ENCODE data around the gene TIMP2. TPM values are rescaled to one million over a fixed set of nuclear protein-coding genes. Genes with fewer than 3 reads are reported as not detected.

The TIMP2 gene
- total and polyA plus RNA-seq, 2 of the 4 experiments (the other 2 are of a cell fraction) = 43.9 to 416 TPM

DNA sequence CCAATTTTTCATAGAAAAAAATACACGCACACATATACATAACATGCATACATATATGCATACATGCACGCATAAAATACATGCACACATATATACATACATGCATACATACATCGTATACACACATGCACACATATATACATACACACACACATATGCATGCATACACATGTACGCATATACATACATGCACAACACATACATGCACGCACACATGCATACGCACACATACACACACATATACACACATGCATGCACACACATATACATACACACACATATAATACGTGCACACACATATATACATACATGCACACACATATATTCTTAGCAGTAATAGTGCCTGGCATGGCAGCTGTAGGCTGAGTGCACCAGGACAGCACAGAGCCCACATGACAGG, 109.5 kb downstream of the TIMP2 start:
- TF ChIP-seq, protein P1, sequence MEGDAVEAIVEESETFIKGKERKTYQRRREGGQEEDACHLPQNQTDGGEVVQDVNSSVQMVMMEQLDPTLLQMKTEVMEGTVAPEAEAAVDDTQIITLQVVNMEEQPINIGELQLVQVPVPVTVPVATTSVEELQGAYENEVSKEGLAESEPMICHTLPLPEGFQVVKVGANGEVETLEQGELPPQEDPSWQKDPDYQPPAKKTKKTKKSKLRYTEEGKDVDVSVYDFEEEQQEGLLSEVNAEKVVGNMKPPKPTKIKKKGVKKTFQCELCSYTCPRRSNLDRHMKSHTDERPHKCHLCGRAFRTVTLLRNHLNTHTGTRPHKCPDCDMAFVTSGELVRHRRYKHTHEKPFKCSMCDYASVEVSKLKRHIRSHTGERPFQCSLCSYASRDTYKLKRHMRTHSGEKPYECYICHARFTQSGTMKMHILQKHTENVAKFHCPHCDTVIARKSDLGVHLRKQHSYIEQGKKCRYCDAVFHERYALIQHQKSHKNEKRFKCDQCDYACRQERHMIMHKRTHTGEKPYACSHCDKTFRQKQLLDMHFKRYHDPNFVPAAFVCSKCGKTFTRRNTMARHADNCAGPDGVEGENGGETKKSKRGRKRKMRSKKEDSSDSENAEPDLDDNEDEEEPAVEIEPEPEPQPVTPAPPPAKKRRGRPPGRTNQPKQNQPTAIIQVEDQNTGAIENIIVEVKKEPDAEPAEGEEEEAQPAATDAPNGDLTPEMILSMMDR (conservative IDR thresholded peaks at IDR 0.05; ENCODE audit: low read depth, low read length) = no peak
- TF ChIP-seq RCOR1 (IDR thresholded peaks at IDR 0.05; ENCODE audit: insufficient replicate concordance, low read length) (no peak), FOS (IDR thresholded peaks at IDR 0.05; ENCODE audit: low read depth, low read length) (no peak)
- no peak overlapping the region for H3K4me3 ChIP-seq (ENCODE audit: insufficient read depth, low read depth, low read length)
- no peak overlapping the region for H3K14ac ChIP-seq (replicated peaks; ENCODE audit: low read depth, low read length)
- H3K4me1 ChIP-seq (ENCODE audit: control insufficient read depth, insufficient read depth, low read length) = no peaks in the 10 kb centered on the region
- H2AK9ac ChIP-seq (replicated peaks; ENCODE audit: low read depth, low read length, poor library complexity) = no peak overlapping the region
- H2AK5ac ChIP-seq (ENCODE audit: low read depth, low read length) = no peak overlapping the region
- no peaks in the 10 kb centered on the region for H3K27me3 ChIP-seq (ENCODE audit: control insufficient read depth, insufficient read depth, low read length)
- no peak overlapping the region for H3K9ac ChIP-seq (ENCODE audit: low read depth, low read length)
- H3K27ac ChIP-seq (ENCODE audit: insufficient read depth, low read length) = no peak overlapping the region
- POLR2A ChIA-PET (ENCODE audit: unreplicated experiment) = no interaction called here
- peaks cover 27 to 65% of the 10 kb centered on the region in 2 experiments for H3K79me1 ChIP-seq (ENCODE audit: low read depth in 1 of 2, low read length in 2 of 2)
- no peak overlapping the region for H3K4me2 ChIP-seq (ENCODE audit: low read depth, low read length)
- no peaks in the 10 kb centered on the region for H3K9me1 ChIP-seq (ENCODE audit: insufficient read depth, low read length)
- H3K18ac ChIP-seq (ENCODE audit: low read depth, low read length) = no peak overlapping the region
- H2BK15ac ChIP-seq (ENCODE audit: low read depth, low read length) = no peak overlapping the region
- no peak overlapping the region for H3K23ac ChIP-seq (ENCODE audit: low read depth, low read length)
- no peak overlapping the region for H3K4ac ChIP-seq (ENCODE audit: low read depth, low read length)
- BruUV-seq (replicated peaks) = no TSS peak
- no peak overlapping the region for H2AFZ ChIP-seq (replicated peaks; ENCODE audit: low read length, poor library complexity)
- DNase-seq = no peak
- in situ Hi-C loops (cut with MboI; ENCODE audit: low sequenced_read_pairs) (no loop called here), intact Hi-C loops (cut with micrococcal nuclease) (no loop called here), dilution Hi-C loops (cut with HindIII; ENCODE audit: low sequenced_read_pairs, unreplicated experiment) (no loop called here)
- WGBS, 2 experiments (ENCODE audit: extremely low coverage in 2 of 2, insufficient read length in 1 of 2) = 87% methylated on average over 6 of the region's 7 CpGs; no CpG with 5 or more reads in 1 of the 2 experiments
- no peak overlapping the region for H4K8ac ChIP-seq (ENCODE audit: low read depth in 2 of 2, low read length in 2 of 2)
- H4K5ac ChIP-seq (ENCODE audit: low read depth, low read length) = no peak overlapping the region
- H3K9me3 ChIP-seq (ENCODE audit: control insufficient read depth, insufficient read depth, low read length) = no peaks in the 10 kb centered on the region
- no peak overlapping the region for H2BK120ac ChIP-seq (ENCODE audit: low read depth, low read length)
- H2BK5ac ChIP-seq (ENCODE audit: low read depth, low read length, poor library complexity, severe bottlenecking) = no peak overlapping the region
- H4K20me1 ChIP-seq (ENCODE audit: insufficient read depth, low read length) = no peaks in the 10 kb centered on the region; the same call in 1 of the 2 replicates
- no peak overlapping the region for H4K91ac ChIP-seq (ENCODE audit: insufficient read depth, low read depth, low read length)
- CTCF ChIA-PET = no interaction called here
- H2BK20ac ChIP-seq (ENCODE audit: low read depth, low read length) = no peak overlapping the region
- ATAC-seq (ENCODE audit: low read depth) = no peak
- peaks cover 74% of the 10 kb centered on the region for H3K36me3 ChIP-seq (ENCODE audit: control insufficient read depth, insufficient read depth, low read length)
- no peak overlapping the region for H3K56ac ChIP-seq (ENCODE audit: extremely low read depth, insufficient read depth, low read length)
